22Rv1 (cell line): ENCODE measurements around the gene NENF.

Source experiments
- ZFX ChIP-seq: fragments of 450-650 bp; IDR thresholded peaks from 2 replicates; pipeline ENCODE4 v1.6.1; 2017; ENCODE audit warnings: antibody characterized with exemption, borderline replicate concordance
- TF ChIP-seq, protein P1 (sequence below): fragments of 450-650 bp; IDR thresholded peaks from 2 replicates; pipeline ENCODE4 v1.5.1; 2017; ENCODE audit warnings: mild to moderate bottlenecking

DNA sequence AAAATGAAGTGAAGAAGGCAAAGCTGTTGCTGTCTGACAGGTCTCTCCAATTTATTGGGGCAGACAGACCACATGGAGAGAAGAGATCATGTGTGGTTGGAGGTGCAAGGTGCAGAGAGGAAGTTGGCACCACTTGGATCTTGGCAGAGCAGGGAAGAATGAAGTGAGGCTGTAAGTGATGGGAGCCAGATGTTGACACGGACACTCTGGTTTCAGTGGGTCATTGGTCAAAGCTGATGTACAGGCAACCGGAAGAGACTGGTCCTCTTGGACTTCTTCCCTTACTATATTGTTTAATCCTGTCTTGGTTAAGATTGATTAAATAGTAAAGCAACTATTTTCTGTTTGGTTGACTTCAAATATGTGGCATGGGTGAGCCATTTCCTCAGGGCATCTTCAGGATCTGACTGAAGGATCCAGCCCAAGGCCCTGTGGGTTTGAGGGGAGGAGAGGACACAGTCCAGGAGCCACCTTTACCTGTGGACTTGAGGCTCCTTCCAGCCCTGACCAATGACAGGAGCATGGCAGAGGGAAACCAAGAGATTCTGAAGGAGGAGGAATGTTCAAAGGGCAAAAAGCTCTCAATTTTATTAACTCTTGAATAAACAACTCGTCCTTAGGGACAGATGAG, 49.4 kb downstream of the NENF start:
- TF ChIP-seq, protein P1, sequence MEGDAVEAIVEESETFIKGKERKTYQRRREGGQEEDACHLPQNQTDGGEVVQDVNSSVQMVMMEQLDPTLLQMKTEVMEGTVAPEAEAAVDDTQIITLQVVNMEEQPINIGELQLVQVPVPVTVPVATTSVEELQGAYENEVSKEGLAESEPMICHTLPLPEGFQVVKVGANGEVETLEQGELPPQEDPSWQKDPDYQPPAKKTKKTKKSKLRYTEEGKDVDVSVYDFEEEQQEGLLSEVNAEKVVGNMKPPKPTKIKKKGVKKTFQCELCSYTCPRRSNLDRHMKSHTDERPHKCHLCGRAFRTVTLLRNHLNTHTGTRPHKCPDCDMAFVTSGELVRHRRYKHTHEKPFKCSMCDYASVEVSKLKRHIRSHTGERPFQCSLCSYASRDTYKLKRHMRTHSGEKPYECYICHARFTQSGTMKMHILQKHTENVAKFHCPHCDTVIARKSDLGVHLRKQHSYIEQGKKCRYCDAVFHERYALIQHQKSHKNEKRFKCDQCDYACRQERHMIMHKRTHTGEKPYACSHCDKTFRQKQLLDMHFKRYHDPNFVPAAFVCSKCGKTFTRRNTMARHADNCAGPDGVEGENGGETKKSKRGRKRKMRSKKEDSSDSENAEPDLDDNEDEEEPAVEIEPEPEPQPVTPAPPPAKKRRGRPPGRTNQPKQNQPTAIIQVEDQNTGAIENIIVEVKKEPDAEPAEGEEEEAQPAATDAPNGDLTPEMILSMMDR, result no peak
- no peak for TF ChIP-seq ZFX
